Astrocyte (in vitro differentiated cells and primary cell): ENCODE data around the gene BCAT1. TPM values are rescaled to one million over a fixed set of nuclear protein-coding genes. Genes with fewer than 3 reads are reported as not detected.

Source experiments
- DNase-seq: peaks from one replicate; pipeline ENCODE4 v3.0.0-alpha.2; 2010; ENCODE audit warnings: low read depth
- FAIRE-seq: peaks from 2 replicates; lab custom pipeline; 2011; peaks lifted over from hg19 to GRCh38; lab: Jason Lieb, UNC
- H2AFZ ChIP-seq: 2 replicates; pipeline ENCODE4 v1.6.0; 2012; ENCODE audit warnings: low read depth, low read length, inconsistent platforms
- H3K27ac ChIP-seq: 2 replicates; pipeline ENCODE4 v1.5.1; 2011; ENCODE audit warnings: low read depth, low read length, inconsistent platforms
- H3K27me3 ChIP-seq: 2 replicates; pipeline ENCODE4 v1.6.0; 2011; ENCODE audit warnings: low read length, inconsistent platforms; ENCODE audit not compliant: insufficient read depth
- H3K36me3 ChIP-seq: 2 replicates; pipeline ENCODE4 v1.5.1; 2011; ENCODE audit warnings: low read length, inconsistent platforms; ENCODE audit not compliant: insufficient read depth
- H3K4me1 ChIP-seq: 2 replicates; pipeline ENCODE4 v1.5.1; 2011; ENCODE audit warnings: low read length, inconsistent platforms; ENCODE audit not compliant: insufficient read depth
- H3K4me2 ChIP-seq: 2 replicates; pipeline ENCODE4 v1.6.0; 2012; ENCODE audit warnings: low read length, inconsistent platforms
- H3K4me3 ChIP-seq: 2 replicates; pipeline ENCODE4 v1.5.1; 2011; ENCODE audit warnings: low read depth, mild to moderate bottlenecking, low read length, inconsistent platforms; ENCODE audit not compliant: insufficient read depth
- H3K79me2 ChIP-seq: 2 replicates; pipeline ENCODE4 v1.6.0; 2012; ENCODE audit warnings: mild to moderate bottlenecking, low read length, inconsistent platforms; ENCODE audit not compliant: insufficient read depth
- H3K9ac ChIP-seq: 2 replicates; pipeline ENCODE4 v1.6.0; 2012; ENCODE audit warnings: mild to moderate bottlenecking, low read length, inconsistent platforms
- H3K9me3 ChIP-seq: 2 replicates; pipeline ENCODE4 v1.5.1; 2012; ENCODE audit warnings: low read depth, mild to moderate bottlenecking, low read length, inconsistent platforms; ENCODE audit not compliant: insufficient read depth
- H4K20me1 ChIP-seq: 2 replicates; pipeline ENCODE4 v1.6.0; 2012; ENCODE audit warnings: low read length, inconsistent platforms; ENCODE audit not compliant: insufficient read depth
- H3K27ac Mint-ChIP-seq: one replicate; pipeline ENCODE4 v1.8.0; 2021; ENCODE audit warnings: mild to moderate bottlenecking, mixed read lengths; ENCODE audit not compliant: unreplicated experiment
- H3K27me3 Mint-ChIP-seq: one replicate; pipeline ENCODE4 v1.8.0; 2021; ENCODE audit warnings: low read depth, mixed read lengths; ENCODE audit not compliant: unreplicated experiment
- H3K36me3 Mint-ChIP-seq: one replicate; pipeline ENCODE4 v1.8.0; 2021; ENCODE audit warnings: low read depth, mixed read lengths; ENCODE audit not compliant: unreplicated experiment
- H3K4me1 Mint-ChIP-seq: one replicate; pipeline ENCODE4 v1.8.0; 2021; ENCODE audit warnings: low read depth, mixed read lengths; ENCODE audit not compliant: unreplicated experiment
- H3K4me3 Mint-ChIP-seq: one replicate; pipeline ENCODE4 v1.8.0; 2021; ENCODE audit warnings: mild to moderate bottlenecking, moderate library complexity, mixed read lengths; ENCODE audit not compliant: unreplicated experiment
- H3K9me3 Mint-ChIP-seq: one replicate; pipeline ENCODE4 v1.8.0; 2021; ENCODE audit warnings: mild to moderate bottlenecking, mixed read lengths; ENCODE audit not compliant: unreplicated experiment
- EZH2 ChIP-seq: IDR thresholded peaks from 2 replicates; pipeline ENCODE4 v1.6.1; 2012; ENCODE audit warnings: mild to moderate bottlenecking, low read length, inconsistent platforms; ENCODE audit not compliant: insufficient read depth
- total RNA-seq: library from RNA; stranded (reverse); gene quantifications from 2 replicates; pipeline ENCODE4 v1.2.1, GENCODE V29; 2021
- TF ChIP-seq, protein P1 (sequence below): IDR thresholded peaks from 2 replicates; pipeline ENCODE4 v1.5.1; 2011; ENCODE audit warnings: low read depth, mild to moderate bottlenecking, inconsistent platforms, low read length, moderate library complexity; ENCODE audit not compliant: insufficient read depth

The BCAT1 gene
- total RNA-seq, 1 donor from 2014 or later: 476 TPM

DNA sequence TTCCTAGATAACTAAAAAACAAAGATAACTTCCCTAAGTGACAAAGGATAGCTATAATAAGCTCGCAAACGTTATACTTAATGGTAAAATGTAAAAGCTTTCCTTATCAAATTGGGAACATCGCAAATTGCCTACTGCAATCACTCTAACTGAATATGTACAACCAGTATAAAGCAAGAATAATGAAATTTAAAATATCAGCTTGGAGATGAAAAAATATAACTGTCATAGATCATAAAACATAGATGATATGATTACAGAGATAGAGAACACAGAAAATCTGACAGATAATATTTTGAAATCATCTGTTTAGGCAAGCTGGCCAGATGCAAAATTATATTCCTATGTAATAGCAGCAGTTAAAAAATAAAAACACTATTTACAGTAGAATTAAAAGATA, 64.0 kb downstream of the BCAT1 start:
- no peak for DNase-seq
- Mint-ChIP-seq H3K27ac (no peak overlapping the region), H3K36me3 (peaks cover 22% of the 10 kb centered on the region), H3K4me3 (no peak overlapping the region), H3K9me3 (no peaks in the 10 kb centered on the region), H3K27me3 (no peaks in the 10 kb centered on the region), H3K4me1 (peaks cover 4% of the 10 kb centered on the region)
- TF ChIP-seq EZH2: no peak
- TF ChIP-seq, protein P1, sequence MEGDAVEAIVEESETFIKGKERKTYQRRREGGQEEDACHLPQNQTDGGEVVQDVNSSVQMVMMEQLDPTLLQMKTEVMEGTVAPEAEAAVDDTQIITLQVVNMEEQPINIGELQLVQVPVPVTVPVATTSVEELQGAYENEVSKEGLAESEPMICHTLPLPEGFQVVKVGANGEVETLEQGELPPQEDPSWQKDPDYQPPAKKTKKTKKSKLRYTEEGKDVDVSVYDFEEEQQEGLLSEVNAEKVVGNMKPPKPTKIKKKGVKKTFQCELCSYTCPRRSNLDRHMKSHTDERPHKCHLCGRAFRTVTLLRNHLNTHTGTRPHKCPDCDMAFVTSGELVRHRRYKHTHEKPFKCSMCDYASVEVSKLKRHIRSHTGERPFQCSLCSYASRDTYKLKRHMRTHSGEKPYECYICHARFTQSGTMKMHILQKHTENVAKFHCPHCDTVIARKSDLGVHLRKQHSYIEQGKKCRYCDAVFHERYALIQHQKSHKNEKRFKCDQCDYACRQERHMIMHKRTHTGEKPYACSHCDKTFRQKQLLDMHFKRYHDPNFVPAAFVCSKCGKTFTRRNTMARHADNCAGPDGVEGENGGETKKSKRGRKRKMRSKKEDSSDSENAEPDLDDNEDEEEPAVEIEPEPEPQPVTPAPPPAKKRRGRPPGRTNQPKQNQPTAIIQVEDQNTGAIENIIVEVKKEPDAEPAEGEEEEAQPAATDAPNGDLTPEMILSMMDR: no peak
- no peaks in the 10 kb centered on the region for H3K9me3 ChIP-seq
- peaks cover 19% of the 10 kb centered on the region for H3K79me2 ChIP-seq
- H3K4me2 ChIP-seq: no peak overlapping the region
- no peaks in the 10 kb centered on the region for H3K36me3 ChIP-seq
- H3K4me3 ChIP-seq: no peak overlapping the region
- peaks cover 16% of the 10 kb centered on the region for H4K20me1 ChIP-seq
- no peaks in the 10 kb centered on the region for H3K4me1 ChIP-seq
- H3K27me3 ChIP-seq: no peaks in the 10 kb centered on the region
- no peak overlapping the region for H3K9ac ChIP-seq
- no peak overlapping the region for H3K27ac ChIP-seq
- no peak overlapping the region for H2AFZ ChIP-seq
- no peak for FAIRE-seq

DNA sequence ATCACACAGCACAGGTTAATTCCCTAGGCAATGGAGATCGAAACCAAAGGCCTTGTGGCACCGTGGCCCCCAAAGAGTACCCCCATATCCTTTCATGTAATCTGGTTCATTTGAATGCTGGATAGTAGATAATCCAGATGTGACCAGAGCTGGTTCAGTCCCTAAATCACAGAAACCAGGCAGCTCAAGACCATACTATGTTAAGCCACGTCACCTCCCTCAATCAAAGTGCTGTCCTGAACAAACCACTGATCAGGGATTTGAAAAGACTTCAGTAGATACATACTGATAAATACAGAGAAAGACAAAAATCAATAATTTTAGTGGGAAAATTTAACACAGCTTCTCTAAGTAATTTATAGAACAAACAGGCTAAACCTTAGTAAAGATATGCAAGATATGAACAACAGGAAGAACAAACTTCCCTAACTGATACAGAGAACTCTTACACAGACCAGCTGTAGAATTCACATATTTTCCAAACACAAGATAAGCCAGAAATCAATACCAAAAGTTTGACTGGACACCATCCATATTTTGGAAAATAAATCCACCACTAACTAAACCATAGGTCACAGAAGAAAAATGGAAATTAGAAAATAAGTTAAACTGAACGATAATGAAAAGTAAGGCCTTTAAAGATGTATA, 67.1 kb downstream of the BCAT1 start:
- Mint-ChIP-seq H3K27me3 (no peaks in the 10 kb centered on the region), H3K4me1 (peaks cover 11% of the 10 kb centered on the region)

More for the DNA sequence above, 67.1 kb downstream of the BCAT1 start:
- Mint-ChIP-seq H3K36me3 (peaks cover 26% of the 10 kb centered on the region), H3K4me3 (no peak overlapping the region), H3K9me3 (no peaks in the 10 kb centered on the region), H3K27ac (no peak overlapping the region)
- H3K4me2 ChIP-seq: no peak overlapping the region
- no peak overlapping the region for H2AFZ ChIP-seq
- no peak for DNase-seq
- H3K9me3 ChIP-seq: no peaks in the 10 kb centered on the region
- H3K27ac ChIP-seq: no peak overlapping the region
- H3K9ac ChIP-seq: no peak overlapping the region
- peaks cover 9% of the 10 kb centered on the region for H4K20me1 ChIP-seq
- no peaks in the 10 kb centered on the region for H3K27me3 ChIP-seq
- H3K4me1 ChIP-seq: no peaks in the 10 kb centered on the region
- H3K79me2 ChIP-seq: peaks cover 13% of the 10 kb centered on the region
- peaks cover 8% of the 10 kb centered on the region for H3K36me3 ChIP-seq
- H3K4me3 ChIP-seq: no peak overlapping the region
- no peak for TF ChIP-seq EZH2
- TF ChIP-seq, protein P1: no peak
- FAIRE-seq: no peak
